HL-60 (cell line): ENCODE results near the gene HES4.

Source experiments
- DNase-seq, 2 experiments: peaks; one replicate each; pipeline ENCODE4 v3.0.0-alpha.2; 2010 to 2020; ENCODE audit warnings: low read depth in 1 of 2, low spot score in 1 of 2
- H3K27ac ChIP-seq: fragments of 250-450 bp; sonication (Bioruptor Pico); replicated peaks from 2 replicates; pipeline ENCODE4 v1.5.1; 2020; ENCODE audit warnings: mild to moderate bottlenecking, moderate library complexity
- H3K27me3 ChIP-seq: fragments of 250-450 bp; sonication (Bioruptor Pico); 2 replicates; pipeline ENCODE4 v1.5.1; 2021; ENCODE audit warnings: mild to moderate bottlenecking, moderate library complexity; ENCODE audit not compliant: insufficient read depth, poor library complexity, severe bottlenecking
- H3K4me3 ChIP-seq: replicated peaks from 2 replicates; pipeline ENCODE4 v1.5.1; 2011; ENCODE audit warnings: mild to moderate bottlenecking, control low read depth, low read length; ENCODE audit not compliant: insufficient read depth
- CTCF ChIP-seq: IDR thresholded peaks from one replicate; pipeline ENCODE4 v1.5.1; 2011; ENCODE audit warnings: low read length, control low read depth, inconsistent platforms; ENCODE audit not compliant: insufficient read depth
- GABPA ChIP-seq: IDR thresholded peaks from 2 replicates; pipeline ENCODE4 v1.6.1; 2012; ENCODE audit warnings: low read depth
- POLR2AphosphoS5 ChIP-seq: IDR thresholded peaks from 2 replicates; pipeline ENCODE4 v1.6.1; 2012; ENCODE audit warnings: low read depth
- REST ChIP-seq: IDR thresholded peaks from 2 replicates; pipeline ENCODE4 v1.6.1; 2012; ENCODE audit warnings: low read depth; ENCODE audit not compliant: insufficient replicate concordance
- SPI1 ChIP-seq: IDR thresholded peaks from 2 replicates; pipeline ENCODE4 v1.6.1; 2012; ENCODE audit warnings: low read depth, mild to moderate bottlenecking, borderline replicate concordance

Gene HES4

GRCh38 chr1:1025730-1026129 lies 25.8 kb upstream of the HES4 start:
- TF ChIP-seq POLR2AphosphoS5 (no peak), SPI1 (no peak), GABPA (no peak), REST (no peak), CTCF (no peak)
- Histone ChIP-seq H3K27me3 (peaks cover 25% of the 10 kb centered on the region), H3K27ac (no peak overlapping the region), H3K4me3 (no peak overlapping the region)
- no peak for DNase-seq

GRCh38 chr1:1024771-1025699 lies 25.1 kb upstream of the HES4 start:
- Histone ChIP-seq H3K27me3 (peaks cover 25% of the 10 kb centered on the region), H3K4me3 (no peak overlapping the region), H3K27ac (no peak overlapping the region)
- TF ChIP-seq POLR2AphosphoS5 (no peak), GABPA (no peak), CTCF (no peak), REST (no peak), SPI1 (no peak)
- DNase-seq, result no peak

GRCh38 chr1:1024149-1024770 lies 24.4 kb upstream of the HES4 start:
- DNase-seq, result no peak
- TF ChIP-seq CTCF (no peak), SPI1 (no peak), GABPA (no peak), POLR2AphosphoS5 (no peak), REST (no peak)
- peaks cover 25% of the 10 kb centered on the region for H3K27me3 ChIP-seq
- no peak overlapping the region for H3K27ac ChIP-seq
- H3K4me3 ChIP-seq, result no peak overlapping the region
